ENCODE measurements around the gene VPS13A. TPM values are rescaled to one million over a fixed set of nuclear protein-coding genes. Genes with fewer than 3 reads are reported as not detected.
A peak's percentile ranks its signal among the peaks of the same experiment; 100 is the strongest.

VPS13A gene
- total RNA-seq (2022) (14.3 and 16.9 TPM in 2 replicates), Bru-seq, nascent RNA (percentile 58 among the genes with signal in this experiment), BruChase-seq, experiment 1, labeled RNA remaining after a 2-hour chase (percentile 63 among the genes with signal in this experiment), BruChase-seq, experiment 2, labeled RNA remaining after a 6-hour chase (percentile 66 among the genes with signal in this experiment)
- long read RNA-seq, result 0 reads

GRCh38 chr9:77177143-77177893 is at the start of gene VPS13A:
Gene VPS13A, plus strand, starts transcription at chr9:77177534. Its CDS starts 171 bp downstream, at chr9:77177705.
- TF ChIP-seq CTCF (IDR thresholded peaks at IDR 0.05; ENCODE audit: insufficient read depth in 1 of 2, low read depth in 1 of 2, low read length in 1 of 2, severe bottlenecking in 1 of 2, unreplicated experiment in 1 of 2), result peak in 1 of 2 experiments; percentile 2
- Mint-ChIP-seq H3K27me3 (ENCODE audit: insufficient read depth, unreplicated experiment) (no peaks in the 10 kb centered on the region), H3K36me3 (ENCODE audit: insufficient read depth, unreplicated experiment) (no peaks in the 10 kb centered on the region), H3K9me3 (ENCODE audit: unreplicated experiment) (no peaks in the 10 kb centered on the region), H3K4me3 (ENCODE audit: unreplicated experiment) (peak within 1 kb of the TSS; percentile 75), H3K4me1 (ENCODE audit: low read depth, unreplicated experiment) (no peaks in the 10 kb centered on the region), H3K27ac (ENCODE audit: unreplicated experiment) (no peak within 1 kb of the TSS)
- Histone ChIP-seq H3K36me3 (ENCODE audit: control insufficient read depth, insufficient read depth, low read length) (no peaks in the 10 kb centered on the region), H3K27me3 (replicated peaks; ENCODE audit: control insufficient read depth, insufficient read depth, low read length) (no peaks in the 10 kb centered on the region), H3K9me3 (no peaks in the 10 kb centered on the region), H3K4me3 (ENCODE audit: low read depth, low read length) (peak within 1 kb of the TSS; percentile 39), H3K4me1 (no peaks in the 10 kb centered on the region)
- intact Hi-C loops (cut with micrococcal nuclease; ENCODE audit: unreplicated experiment), result no loop called here
- BruUV-seq (replicated peaks), result no TSS peak
- CTCF ChIA-PET, result no interaction called here
- POLR2A ChIA-PET, result no interaction called here
- DNase-seq, result peak; percentile 83 to 89

GRCh38 chr9:77128125-77128789 is 49.1 kb upstream of the VPS13A start:
- CTCF ChIA-PET, result no interaction called here
- no peak overlapping the region for H3K27ac Mint-ChIP-seq (ENCODE audit: unreplicated experiment)
- no peak overlapping the region for H3K4me3 ChIP-seq (ENCODE audit: low read depth, low read length)
- no peaks in the 10 kb centered on the region for H3K9me3 Mint-ChIP-seq (ENCODE audit: unreplicated experiment)
- no peaks in the 10 kb centered on the region for H3K36me3 ChIP-seq (ENCODE audit: control insufficient read depth, insufficient read depth, low read length)
- no peak for TF ChIP-seq CTCF (IDR thresholded peaks at IDR 0.05; ENCODE audit: insufficient read depth in 1 of 2, low read depth in 1 of 2, low read length in 1 of 2, severe bottlenecking in 1 of 2, unreplicated experiment in 1 of 2)
- H3K9me3 ChIP-seq, result no peaks in the 10 kb centered on the region
- no peaks in the 10 kb centered on the region for H3K36me3 Mint-ChIP-seq (ENCODE audit: insufficient read depth, unreplicated experiment)
- no TSS peak for BruUV-seq (replicated peaks)
- no peak overlapping the region for H3K4me3 Mint-ChIP-seq (ENCODE audit: unreplicated experiment)
- POLR2A ChIA-PET, result no interaction called here
- H3K4me1 Mint-ChIP-seq (ENCODE audit: low read depth, unreplicated experiment), result no peaks in the 10 kb centered on the region
- no peaks in the 10 kb centered on the region for H3K27me3 Mint-ChIP-seq (ENCODE audit: insufficient read depth, unreplicated experiment)
- no peak for DNase-seq
- H3K4me1 ChIP-seq, result no peaks in the 10 kb centered on the region
- H3K27me3 ChIP-seq (replicated peaks; ENCODE audit: control insufficient read depth, insufficient read depth, low read length), result no peaks in the 10 kb centered on the region
- intact Hi-C loops (cut with micrococcal nuclease; ENCODE audit: unreplicated experiment), result no loop called here

GRCh38 chr9:77131399-77131798 is 45.9 kb upstream of the VPS13A start:
- no peaks in the 10 kb centered on the region for H3K36me3 ChIP-seq (ENCODE audit: control insufficient read depth, insufficient read depth, low read length)
- H3K36me3 Mint-ChIP-seq (ENCODE audit: insufficient read depth, unreplicated experiment), result no peaks in the 10 kb centered on the region
- H3K9me3 Mint-ChIP-seq (ENCODE audit: unreplicated experiment), result no peaks in the 10 kb centered on the region
- no peak overlapping the region for H3K4me3 Mint-ChIP-seq (ENCODE audit: unreplicated experiment)
- no peaks in the 10 kb centered on the region for H3K27me3 ChIP-seq (replicated peaks; ENCODE audit: control insufficient read depth, insufficient read depth, low read length)
- no peaks in the 10 kb centered on the region for H3K4me1 ChIP-seq
- H3K4me1 Mint-ChIP-seq (ENCODE audit: low read depth, unreplicated experiment), result no peaks in the 10 kb centered on the region
- POLR2A ChIA-PET, result no interaction called here
- TF ChIP-seq CTCF (IDR thresholded peaks at IDR 0.05; ENCODE audit: insufficient read depth in 1 of 2, low read depth in 1 of 2, low read length in 1 of 2, severe bottlenecking in 1 of 2, unreplicated experiment in 1 of 2), result no peak
- H3K9me3 ChIP-seq, result no peaks in the 10 kb centered on the region
- H3K27ac Mint-ChIP-seq (ENCODE audit: unreplicated experiment), result no peak overlapping the region
- no peak for DNase-seq
- CTCF ChIA-PET, result no interaction called here
- intact Hi-C loops (cut with micrococcal nuclease; ENCODE audit: unreplicated experiment), result no loop called here
- no peak overlapping the region for H3K4me3 ChIP-seq (ENCODE audit: low read depth, low read length)
- H3K27me3 Mint-ChIP-seq (ENCODE audit: insufficient read depth, unreplicated experiment), result peaks cover 2% of the 10 kb centered on the region
- BruUV-seq (replicated peaks), result no TSS peak
